ENCODE data around the gene KLB. TPM values are rescaled to one million over a fixed set of nuclear protein-coding genes. Genes with fewer than 3 reads are reported as not detected.

The KLB gene
- total and polyA plus RNA-seq, 2 of the 4 experiments (the other 2 are of a cell fraction), result not detected

- Histone ChIP-seq H4K8ac (ENCODE audit: low read depth in 2 of 2, low read length in 2 of 2) (no peak overlapping the region), H3K36me3 (ENCODE audit: control insufficient read depth, insufficient read depth, low read length) (peaks cover 45% of the 10 kb centered on the region), H3K23ac (ENCODE audit: low read depth, low read length) (no peak overlapping the region), H3K79me1 (ENCODE audit: low read depth in 1 of 2, low read length in 2 of 2) (peaks cover 28 to 53% of the 10 kb centered on the region in 2 experiments), H3K4me2 (ENCODE audit: low read depth, low read length) (no peak overlapping the region), H4K91ac (ENCODE audit: insufficient read depth, low read depth, low read length) (no peak overlapping the region), H3K9ac (ENCODE audit: low read depth, low read length) (no peak overlapping the region), H3K56ac (ENCODE audit: extremely low read depth, insufficient read depth, low read length) (no peak overlapping the region), H2AK5ac (ENCODE audit: low read depth, low read length) (no peak overlapping the region), H2AFZ (replicated peaks; ENCODE audit: low read length, poor library complexity) (no peak overlapping the region), H2AK9ac (replicated peaks; ENCODE audit: low read depth, low read length, poor library complexity) (no peak overlapping the region), H3K4me1 (ENCODE audit: control insufficient read depth, insufficient read depth, low read length) (peaks cover 5% of the 10 kb centered on the region), H2BK20ac (ENCODE audit: low read depth, low read length) (no peak overlapping the region), H4K5ac (ENCODE audit: low read depth, low read length) (no peak overlapping the region), H3K18ac (ENCODE audit: low read depth, low read length) (no peak overlapping the region), H3K27ac (ENCODE audit: insufficient read depth, low read length) (no peak overlapping the region), H2BK5ac (ENCODE audit: low read depth, low read length, poor library complexity, severe bottlenecking) (no peak overlapping the region), H3K9me1 (ENCODE audit: insufficient read depth, low read length) (peaks cover 3% of the 10 kb centered on the region; the same call in 1 of the 2 replicates), H3K14ac (replicated peaks; ENCODE audit: low read depth, low read length) (no peak overlapping the region), H2BK120ac (ENCODE audit: low read depth, low read length) (no peak overlapping the region), H3K4ac (ENCODE audit: low read depth, low read length) (no peak overlapping the region), H3K27me3 (ENCODE audit: control insufficient read depth, insufficient read depth, low read length) (no peaks in the 10 kb centered on the region), H4K20me1 (ENCODE audit: insufficient read depth, low read length) (peaks cover 56% of the 10 kb centered on the region), H3K9me3 (ENCODE audit: control insufficient read depth, insufficient read depth, low read length) (no peaks in the 10 kb centered on the region), H2BK15ac (ENCODE audit: low read depth, low read length) (no peak overlapping the region), H3K4me3 (ENCODE audit: insufficient read depth, low read depth, low read length) (no peak overlapping the region)
- intact Hi-C loops (cut with micrococcal nuclease) (no loop called here), dilution Hi-C loops (cut with HindIII; ENCODE audit: low sequenced_read_pairs, unreplicated experiment) (no loop called here), in situ Hi-C loops (cut with MboI; ENCODE audit: low sequenced_read_pairs) (no loop called here)
- TF ChIP-seq RAD21 (IDR thresholded peaks at IDR 0.05; ENCODE audit: low read length) (no peak), MAFK (IDR thresholded peaks at IDR 0.05; ENCODE audit: low read depth, low read length) (peak; percentile 39; the same call in 1 of the 2 replicates)
- no TSS peak for BruUV-seq (replicated peaks)
- ATAC-seq (ENCODE audit: low read depth) (no peak), DNase-seq (no peak)
- CTCF ChIA-PET, result interaction anchor here (0.6 to 1.1 kb wide), 2 partner anchors 18 to 693 kb away, joined by 4 to 7 read pairs; no protein-coding TSS in a partner anchor
- POLR2A ChIA-PET (ENCODE audit: unreplicated experiment), result interaction anchor here (0.6 kb wide), 1 partner anchor 12 kb away, joined by 3 read pairs; no protein-coding TSS in a partner anchor
- no CpG with 5 or more reads among the region's 2 CpGs for WGBS, 2 experiments (ENCODE audit: extremely low coverage in 2 of 2, insufficient read length in 1 of 2)
Observed at GRCh38 chr4:39453738-39454137, 47.0 kb downstream of the KLB start.
